Subcutaneous abdominal adipose tissue (tissue), 5 donors: ENCODE data around the gene BRD7.

Source experiments
- H3K27ac ChIP-seq: one replicate; pipeline ENCODE4 v1.7.0; 2013; ENCODE audit warnings: low read depth, mild to moderate bottlenecking, inconsistent platforms, low read length, moderate library complexity
- H3K27me3 ChIP-seq, 5 donors: one replicate each; pipeline ENCODE4 v1.7.0; 2013; ENCODE audit warnings: low read length in 5 of 5, inconsistent platforms in 1 of 5; ENCODE audit not compliant: control insufficient read depth in 5 of 5, insufficient read depth in 4 of 5
- H3K36me3 ChIP-seq, 5 donors: one replicate each; pipeline ENCODE4 v1.7.0; 2013; ENCODE audit warnings: low read length in 5 of 5; ENCODE audit not compliant: control insufficient read depth in 5 of 5, insufficient read depth in 5 of 5
- H3K4me1 ChIP-seq, 5 donors: one replicate each; pipeline ENCODE4 v1.7.0; 2013; ENCODE audit warnings: low read length in 5 of 5, mild to moderate bottlenecking in 3 of 5, moderate library complexity in 1 of 5; ENCODE audit not compliant: control insufficient read depth in 5 of 5, insufficient read depth in 5 of 5
- H3K4me3 ChIP-seq, 5 donors: one replicate each; pipeline ENCODE4 v1.7.0; 2013; ENCODE audit warnings: low read length in 5 of 5, low read depth in 1 of 5
- H3K9ac ChIP-seq, 5 donors: one replicate each; pipeline ENCODE4 v1.7.0; 2013; ENCODE audit warnings: low read length in 5 of 5, mild to moderate bottlenecking in 4 of 5, moderate library complexity in 3 of 5
- H3K9me3 ChIP-seq, 5 donors: one replicate each; pipeline ENCODE4 v1.7.0; 2013; ENCODE audit warnings: low read length in 5 of 5; ENCODE audit not compliant: control insufficient read depth in 5 of 5
- donor health status: healthy.
- donor health status: healthy.
- donor health status: healthy.
- donor health status: healthy.
- donor health status: healthy.

Gene BRD7

DNA sequence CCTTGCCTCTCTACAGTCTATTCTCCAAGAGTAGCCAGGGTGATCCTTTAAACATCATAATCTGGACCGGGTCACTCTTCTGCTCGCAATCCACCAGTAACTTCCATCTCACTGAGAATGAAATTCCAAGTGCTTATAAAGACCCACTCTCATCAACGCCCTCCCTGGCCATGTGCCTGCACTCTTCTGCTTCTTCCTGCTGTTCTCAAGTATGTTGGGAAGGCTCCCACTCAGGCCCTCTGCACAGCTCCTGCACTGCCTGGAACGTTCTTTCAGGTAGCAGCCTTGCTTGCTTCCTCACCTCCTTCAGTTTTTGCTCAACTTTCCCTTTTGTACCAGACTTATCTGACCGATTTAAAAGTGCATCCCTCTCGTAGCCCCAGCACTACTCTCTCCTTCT is 44.4 kb downstream of the BRD7 start:
- Histone ChIP-seq H3K4me3 (no peak overlapping the region), H3K4me1 (no peaks in the 10 kb centered on the region), H3K27ac (no peak overlapping the region), H3K36me3 (peaks cover 42 to 71% (median 67%) of the 10 kb centered on the region in 5 donors), H3K27me3 (no peaks in the 10 kb centered on the region), H3K9me3 (no peaks in the 10 kb centered on the region), H3K9ac (no peak overlapping the region)

DNA sequence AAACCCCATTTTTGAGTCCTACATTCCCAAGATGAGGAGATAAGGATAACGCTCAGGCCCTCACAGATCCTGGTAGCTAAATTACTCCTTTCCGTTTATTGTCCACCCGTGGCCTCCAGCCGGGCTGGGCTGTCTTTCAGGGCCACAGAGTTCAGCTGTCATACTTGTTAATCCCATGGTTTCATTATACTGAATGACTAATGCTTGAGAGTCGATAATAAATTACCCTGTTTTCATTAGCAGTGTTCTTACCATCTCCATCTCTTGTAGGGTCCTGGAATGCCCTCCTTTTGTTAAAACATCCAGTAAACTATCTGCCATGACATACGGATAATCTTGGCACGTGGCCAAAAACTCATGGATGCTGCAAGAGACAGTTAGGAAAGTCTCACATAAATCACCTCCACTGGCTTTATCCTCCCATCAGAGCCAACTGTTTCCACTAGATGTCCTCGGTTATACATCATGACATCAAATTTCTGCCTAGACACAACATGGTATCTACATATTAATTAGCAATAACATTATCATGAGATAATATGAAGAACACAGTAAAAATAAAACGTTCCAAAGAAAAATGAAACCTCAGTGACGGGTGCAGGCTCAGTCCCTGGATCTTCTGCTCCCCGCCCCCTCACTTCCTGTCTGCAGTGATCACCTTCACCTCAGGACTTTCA is 45.3 kb downstream of the BRD7 start:
- no peak overlapping the region for H3K9ac ChIP-seq
- no peaks in the 10 kb centered on the region for H3K27me3 ChIP-seq
- H3K27ac ChIP-seq: no peak overlapping the region
- H3K4me1 ChIP-seq: no peaks in the 10 kb centered on the region
- no peaks in the 10 kb centered on the region for H3K9me3 ChIP-seq
- no peak overlapping the region for H3K4me3 ChIP-seq
- H3K36me3 ChIP-seq: peaks cover 40 to 76% (median 68%) of the 10 kb centered on the region in 5 donors

GRCh38 chr16:50322333-50322732 is 46.5 kb downstream of the BRD7 start:
- Histone ChIP-seq H3K9ac (no peak overlapping the region), H3K36me3 (peaks cover 43 to 80% (median 63%) of the 10 kb centered on the region in 5 donors), H3K27ac (no peak overlapping the region), H3K4me3 (no peak overlapping the region), H3K27me3 (no peaks in the 10 kb centered on the region), H3K4me1 (no peaks in the 10 kb centered on the region), H3K9me3 (no peaks in the 10 kb centered on the region)

DNA sequence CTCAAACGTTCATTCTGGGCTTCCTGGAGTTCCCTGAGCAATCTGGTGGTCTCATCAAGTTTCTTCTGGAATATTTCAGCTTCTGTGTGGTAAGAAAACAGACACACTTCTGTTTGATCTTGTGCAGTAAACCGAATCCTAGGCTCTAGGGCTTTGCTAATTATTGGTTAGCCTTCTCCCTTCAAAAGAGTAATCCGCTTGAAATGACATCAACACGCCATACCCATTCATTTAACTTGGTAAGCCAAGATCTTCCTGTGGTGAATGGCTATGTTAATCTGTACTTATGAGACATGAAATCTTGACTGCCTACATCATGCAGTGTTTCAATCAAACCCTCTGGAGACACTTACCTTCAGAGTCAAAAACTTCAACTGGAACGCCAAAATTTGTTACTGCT is 48.5 kb downstream of the BRD7 start:
- no peak overlapping the region for H3K9ac ChIP-seq
- H3K27me3 ChIP-seq: no peaks in the 10 kb centered on the region
- no peak overlapping the region for H3K4me3 ChIP-seq
- H3K9me3 ChIP-seq: no peaks in the 10 kb centered on the region
- peaks cover 40 to 85% (median 75%) of the 10 kb centered on the region in 5 donors for H3K36me3 ChIP-seq
- no peak overlapping the region for H3K27ac ChIP-seq
- H3K4me1 ChIP-seq: peaks cover 0 to 7% (median 4%) of the 10 kb centered on the region in 5 donors

DNA sequence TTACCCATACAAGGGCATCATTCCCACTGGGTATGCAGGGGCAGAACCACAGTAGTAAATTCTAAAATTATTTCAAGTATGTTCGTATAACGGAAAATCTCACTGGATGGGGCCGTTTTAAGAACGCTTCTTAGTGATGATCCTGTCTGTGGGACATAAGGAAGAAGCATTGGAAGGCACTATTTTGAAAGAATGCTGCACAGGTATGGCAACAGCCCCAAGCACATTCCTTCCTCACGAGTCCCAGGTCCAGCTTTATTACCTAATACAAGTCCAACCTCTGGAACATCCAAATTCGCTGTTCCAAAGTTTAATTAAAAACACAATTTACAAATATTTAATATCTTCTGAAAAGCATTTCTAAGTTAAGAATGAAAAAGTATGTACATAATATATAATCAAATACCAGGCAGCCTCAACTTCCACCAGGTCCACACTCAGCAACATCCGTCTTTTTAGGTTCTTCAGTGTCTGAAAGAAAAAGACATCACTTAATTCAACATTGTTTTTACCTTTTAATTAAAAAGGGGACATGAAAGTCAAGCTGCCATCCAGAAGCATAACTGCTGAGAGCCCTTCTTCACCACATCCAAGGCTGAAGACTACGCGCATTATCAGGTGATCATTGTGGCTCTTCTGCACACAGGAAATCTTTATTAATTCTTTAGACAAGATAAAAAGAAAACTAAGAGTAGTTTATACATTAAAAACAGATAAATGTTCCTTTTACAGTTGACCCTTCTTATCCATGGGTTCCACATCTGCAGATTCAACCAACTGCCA is 49.8 kb downstream of the BRD7 start:
- Histone ChIP-seq H3K4me3 (no peak overlapping the region), H3K9me3 (no peaks in the 10 kb centered on the region), H3K9ac (no peak overlapping the region), H3K36me3 (peaks cover 31 to 85% (median 76%) of the 10 kb centered on the region in 5 donors), H3K27ac (no peak overlapping the region), H3K4me1 (peaks cover 0 to 9% (median 7%) of the 10 kb centered on the region in 5 donors), H3K27me3 (no peaks in the 10 kb centered on the region)

DNA sequence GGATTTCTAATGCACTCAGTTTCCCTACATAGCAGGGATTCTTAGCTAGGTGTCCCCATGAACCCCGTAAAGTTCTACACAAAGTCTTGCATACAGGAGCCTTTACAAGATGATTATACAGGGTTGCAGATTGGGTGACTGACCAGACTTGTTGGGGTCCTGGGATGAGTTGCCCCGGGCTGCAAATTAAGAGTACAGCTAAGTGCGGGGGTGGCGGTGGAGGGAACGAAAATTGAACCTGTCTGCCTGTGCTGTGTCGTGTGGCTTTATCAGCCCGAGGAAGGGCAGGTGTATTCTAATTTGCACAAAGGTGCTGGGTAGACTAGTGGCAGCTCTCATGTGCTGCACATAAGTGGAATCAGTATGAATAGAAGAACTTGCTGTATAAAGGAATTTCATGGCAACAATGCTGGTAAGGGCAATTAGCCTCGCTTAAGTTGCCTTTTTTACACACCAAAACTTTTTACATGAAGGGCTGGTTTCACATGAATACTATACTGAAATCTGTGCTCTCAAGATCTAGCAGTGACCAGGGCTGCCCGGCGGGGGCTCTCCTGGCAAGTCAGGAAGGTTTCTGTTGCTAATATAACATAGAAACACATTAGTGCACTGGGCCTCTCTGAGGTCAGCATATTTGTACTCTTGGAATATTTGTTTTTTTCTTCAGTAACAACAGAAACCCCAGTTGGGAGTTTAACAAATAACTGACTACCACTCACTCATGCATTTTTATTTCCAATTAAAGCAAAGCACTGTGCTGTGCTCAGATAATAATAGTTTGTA is 51.7 kb downstream of the BRD7 start:
- no peak overlapping the region for H3K4me3 ChIP-seq
- H3K9me3 ChIP-seq: no peaks in the 10 kb centered on the region
- H3K27me3 ChIP-seq: no peaks in the 10 kb centered on the region
- no peak overlapping the region for H3K9ac ChIP-seq
- no peak overlapping the region for H3K27ac ChIP-seq
- H3K4me1 ChIP-seq: peaks cover 0 to 15% (median 9%) of the 10 kb centered on the region in 5 donors
- H3K36me3 ChIP-seq: peaks cover 26 to 91% (median 83%) of the 10 kb centered on the region in 5 donors

DNA sequence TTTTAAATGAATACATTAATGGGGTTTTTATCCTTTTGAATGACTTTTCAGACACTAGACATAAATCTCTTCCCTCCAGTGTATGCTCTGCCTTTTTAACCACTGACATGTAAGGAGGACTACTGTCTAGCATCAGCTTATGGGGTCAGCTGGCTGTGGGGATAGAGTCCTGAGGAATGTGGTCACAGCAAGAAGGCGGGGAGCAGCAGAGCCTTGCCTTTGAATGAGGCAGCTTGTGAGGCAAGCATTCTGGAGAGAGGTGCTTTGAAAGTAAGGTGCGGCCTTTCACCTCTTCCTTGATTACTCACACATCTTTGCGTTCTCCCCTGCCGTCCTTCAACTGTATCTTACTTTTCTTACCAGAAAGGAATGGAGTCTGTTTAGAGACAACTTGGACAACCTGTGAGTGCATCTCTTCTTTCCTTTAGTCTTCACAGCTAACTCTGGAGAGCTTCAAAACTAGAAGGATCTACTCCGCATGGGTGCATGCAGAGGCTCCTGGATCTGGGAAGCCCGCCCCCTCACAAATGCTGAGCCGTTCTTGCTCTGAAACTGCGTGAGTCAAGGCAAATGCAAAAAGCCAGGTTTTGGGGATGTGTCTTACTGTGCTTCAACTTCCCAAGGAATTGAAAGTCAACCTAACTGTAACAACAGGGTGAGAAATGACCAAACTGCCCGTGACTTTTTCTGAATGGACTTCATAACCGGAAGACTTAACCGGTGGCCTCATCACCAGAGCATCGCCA is 52.5 kb downstream of the BRD7 start:
- H3K9ac ChIP-seq: no peak overlapping the region
- no peaks in the 10 kb centered on the region for H3K9me3 ChIP-seq
- H3K27ac ChIP-seq: no peak overlapping the region
- H3K36me3 ChIP-seq: peaks cover 22 to 92% (median 80%) of the 10 kb centered on the region in 5 donors
- no peak overlapping the region for H3K4me3 ChIP-seq
- no peaks in the 10 kb centered on the region for H3K27me3 ChIP-seq
- peaks cover 0 to 15% (median 9%) of the 10 kb centered on the region in 5 donors for H3K4me1 ChIP-seq

DNA sequence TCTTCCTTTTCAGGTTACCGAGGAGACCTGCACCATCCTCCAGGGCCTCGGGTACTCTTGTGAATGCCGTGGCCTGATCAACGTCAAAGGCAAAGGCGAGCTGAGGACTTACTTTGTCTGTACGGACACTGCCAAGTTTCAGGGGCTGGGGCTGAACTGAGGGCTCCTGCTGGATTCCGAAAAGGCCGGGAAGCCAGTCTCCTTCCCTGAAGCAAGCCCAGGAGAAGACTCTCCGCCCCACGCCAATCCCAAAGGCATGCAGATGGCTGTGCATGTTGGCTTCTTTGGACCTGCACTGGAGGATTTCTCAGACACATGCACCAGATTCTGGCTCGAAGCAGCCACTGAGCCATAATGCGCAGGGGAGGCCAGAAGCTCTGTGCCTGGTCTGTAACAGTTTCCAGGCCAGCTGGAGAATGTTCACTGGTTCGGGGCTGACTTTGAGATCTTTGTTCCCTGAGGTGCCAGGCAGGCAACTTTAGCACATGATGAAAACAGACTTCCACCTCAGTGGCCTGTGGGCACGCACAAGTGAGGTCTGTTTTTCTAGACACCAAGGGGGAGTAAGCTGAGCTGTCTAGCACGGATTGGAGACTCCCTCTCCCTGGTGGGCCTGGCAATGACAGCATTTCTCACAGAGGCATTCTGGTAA is 53.3 kb downstream of the BRD7 start:
- no peak overlapping the region for H3K4me3 ChIP-seq
- H3K36me3 ChIP-seq: peaks cover 16 to 90% (median 74%) of the 10 kb centered on the region in 5 donors
- no peaks in the 10 kb centered on the region for H3K27me3 ChIP-seq
- peaks cover 0 to 15% (median 9%) of the 10 kb centered on the region in 5 donors for H3K4me1 ChIP-seq
- no peak overlapping the region for H3K27ac ChIP-seq
- no peak overlapping the region for H3K9ac ChIP-seq
- no peaks in the 10 kb centered on the region for H3K9me3 ChIP-seq

- Histone ChIP-seq H3K9me3 (no peaks in the 10 kb centered on the region), H3K27me3 (no peaks in the 10 kb centered on the region), H3K36me3 (peaks cover 8 to 87% (median 67%) of the 10 kb centered on the region in 5 donors), H3K9ac (peak overlapping the region in 1 of 5 donors; percentile 5), H3K4me1 (peaks cover 0 to 19% (median 12%) of the 10 kb centered on the region in 5 donors), H3K4me3 (no peak overlapping the region), H3K27ac (no peak overlapping the region)
Measured at GRCh38 chr16:50314665-50315064, 54.1 kb downstream of the BRD7 start.
